Kidney tubule cell (primary cell): Measurements from ENCODE around the gene EXOC7.
A peak's percentile ranks its signal among the peaks of the same experiment; 100 is the strongest.

ENCODE experiments used
- DNase-seq: peaks from one replicate; pipeline ENCODE4 v3.0.0-alpha.2; 2018; ENCODE audit warnings: low spot score

EXOC7 gene, protein sequence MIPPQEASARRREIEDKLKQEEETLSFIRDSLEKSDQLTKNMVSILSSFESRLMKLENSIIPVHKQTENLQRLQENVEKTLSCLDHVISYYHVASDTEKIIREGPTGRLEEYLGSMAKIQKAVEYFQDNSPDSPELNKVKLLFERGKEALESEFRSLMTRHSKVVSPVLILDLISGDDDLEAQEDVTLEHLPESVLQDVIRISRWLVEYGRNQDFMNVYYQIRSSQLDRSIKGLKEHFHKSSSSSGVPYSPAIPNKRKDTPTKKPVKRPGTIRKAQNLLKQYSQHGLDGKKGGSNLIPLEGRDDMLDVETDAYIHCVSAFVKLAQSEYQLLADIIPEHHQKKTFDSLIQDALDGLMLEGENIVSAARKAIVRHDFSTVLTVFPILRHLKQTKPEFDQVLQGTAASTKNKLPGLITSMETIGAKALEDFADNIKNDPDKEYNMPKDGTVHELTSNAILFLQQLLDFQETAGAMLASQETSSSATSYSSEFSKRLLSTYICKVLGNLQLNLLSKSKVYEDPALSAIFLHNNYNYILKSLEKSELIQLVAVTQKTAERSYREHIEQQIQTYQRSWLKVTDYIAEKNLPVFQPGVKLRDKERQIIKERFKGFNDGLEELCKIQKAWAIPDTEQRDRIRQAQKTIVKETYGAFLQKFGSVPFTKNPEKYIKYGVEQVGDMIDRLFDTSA

GRCh38 chr17:76103274-76104139, at the start of gene EXOC7:
TSS of gene EXOC7 (minus strand) at chr17:76103787. CDS start at chr17:76103692, 95 bp downstream.
- peak; percentile 92 for DNase-seq

- no peak for DNase-seq
Measured at GRCh38 chr17:76153202-76153601, 49.6 kb upstream of the EXOC7 start.

GRCh38 chr17:76152591-76152990, 49.0 kb upstream of the EXOC7 start:
- DNase-seq: no peak

DNA sequence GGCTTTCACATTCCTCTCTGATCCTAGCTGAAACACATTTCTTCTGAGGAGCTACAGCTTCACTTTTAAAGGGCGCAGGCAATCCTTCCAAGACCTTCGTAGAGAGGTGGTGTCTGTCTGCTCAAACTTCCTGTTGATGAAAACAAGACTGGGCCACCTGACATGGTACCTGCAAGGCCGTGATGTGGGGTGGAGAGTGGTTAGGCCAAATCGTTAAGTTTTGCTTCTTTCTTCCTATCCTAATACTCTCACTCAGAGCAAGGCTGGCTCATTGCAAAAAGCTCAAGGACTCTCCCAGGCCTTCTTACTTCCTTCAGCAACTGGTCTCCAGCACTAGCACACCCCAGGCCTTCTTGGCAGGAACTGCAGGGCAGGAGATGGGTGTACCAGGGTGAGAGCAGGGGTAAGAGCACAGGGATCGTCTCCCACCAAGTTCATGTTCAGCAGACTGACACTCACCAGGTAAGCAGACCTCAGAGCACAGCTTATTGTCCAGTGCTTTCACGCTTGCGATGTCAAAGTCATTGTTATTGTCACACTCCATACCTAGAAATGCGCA, 48.4 kb upstream of the EXOC7 start:
- no peak for DNase-seq

GRCh38 chr17:76150712-76151622, 47.4 kb upstream of the EXOC7 start:
- DNase-seq: no peak

DNA sequence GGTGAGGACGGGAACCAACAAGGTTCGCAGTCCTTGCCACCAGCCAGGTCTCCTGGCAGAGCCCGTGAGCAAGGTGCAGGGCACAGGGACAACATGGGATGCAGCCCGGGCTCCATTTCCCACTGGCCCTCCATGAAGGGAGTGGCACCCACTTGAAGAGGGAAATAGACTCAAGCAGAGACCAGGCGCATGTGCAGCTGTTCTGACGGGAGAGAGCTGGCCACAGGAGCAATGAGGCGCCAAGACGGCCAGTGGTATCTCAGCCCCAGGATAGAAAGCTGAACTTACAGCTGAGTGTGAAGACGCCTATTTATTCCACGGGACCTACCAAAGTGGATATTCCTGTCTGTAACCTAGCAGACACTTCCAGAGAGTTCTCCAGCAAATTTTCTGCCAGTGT, 45.6 kb upstream of the EXOC7 start:
- DNase-seq: no peak

GRCh38 chr17:76148015-76148326, 44.4 kb upstream of the EXOC7 start:
- DNase-seq: no peak

DNA sequence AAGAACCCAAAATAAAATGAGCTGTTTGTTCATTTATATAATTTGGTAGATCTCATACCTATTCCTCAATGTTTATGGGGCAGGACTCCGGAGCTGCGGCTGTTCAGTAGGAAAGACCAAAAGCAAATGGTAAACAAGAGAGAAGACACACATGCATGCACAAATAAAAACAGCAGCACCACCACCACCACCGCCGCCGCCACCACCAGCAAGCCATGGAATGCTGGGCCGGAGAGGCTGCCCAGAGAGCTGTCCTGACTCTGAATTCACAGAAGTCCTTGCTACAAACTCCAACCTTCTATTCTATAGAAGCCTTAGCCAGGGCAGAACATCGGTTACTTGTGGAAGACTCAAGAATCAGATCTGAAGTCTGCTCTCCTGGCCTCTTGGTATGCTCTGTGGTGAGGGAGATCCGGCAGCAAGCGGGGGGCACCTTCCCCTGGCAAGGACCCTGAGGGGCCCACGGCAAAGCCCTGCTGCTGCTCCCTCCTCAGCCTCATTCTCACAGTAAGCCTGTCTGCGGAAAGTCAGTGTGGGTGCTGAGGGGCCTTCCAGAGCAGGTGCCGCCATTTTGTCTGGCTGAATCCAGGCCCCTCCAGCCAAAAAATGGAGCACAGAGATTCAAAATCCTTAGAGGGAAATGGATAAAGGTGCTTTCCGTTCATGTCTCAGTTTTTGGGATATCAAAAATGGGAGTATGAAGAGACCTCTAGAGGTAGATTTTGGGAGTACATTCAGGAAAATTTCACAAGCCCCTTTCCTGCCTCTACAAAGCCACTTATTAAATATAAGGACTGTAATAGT, 43.8 kb upstream of the EXOC7 start:
- DNase-seq: peak; percentile 28

- DNase-seq: no peak
Measured at GRCh38 chr17:76146053-76146851, 42.7 kb upstream of the EXOC7 start.

- DNase-seq: no peak
Measured at GRCh38 chr17:76145231-76146052, 41.9 kb upstream of the EXOC7 start.

- DNase-seq: no peak
Measured at GRCh38 chr17:76142585-76143041, 39.0 kb upstream of the EXOC7 start.

DNA sequence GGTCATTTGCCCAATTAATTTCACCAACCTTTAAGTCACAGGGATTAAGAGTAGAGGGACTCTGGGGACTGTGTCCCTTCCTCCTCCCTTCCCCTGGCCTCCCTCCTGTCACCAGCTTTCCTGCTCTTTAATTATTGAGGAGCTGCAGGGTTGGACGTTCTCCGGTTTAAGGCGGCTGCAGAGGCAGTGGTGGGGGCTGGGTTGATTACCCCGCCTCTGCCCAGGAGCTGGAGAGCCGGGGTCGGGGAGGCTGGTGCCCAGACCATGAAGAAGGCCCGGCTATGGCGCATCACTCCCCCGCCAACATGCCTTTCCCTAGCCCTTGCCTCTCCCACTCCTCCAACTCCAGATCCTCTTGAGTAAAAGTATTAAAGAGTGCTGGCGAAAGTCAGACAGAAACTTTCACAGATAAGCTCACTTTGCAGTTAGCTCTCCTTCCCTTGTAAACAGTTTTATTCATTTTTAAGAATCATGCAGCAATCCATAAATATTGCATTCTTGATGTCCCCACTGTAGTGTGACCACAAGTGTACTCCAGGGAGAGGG, 38.5 kb upstream of the EXOC7 start:
- no peak for DNase-seq

- DNase-seq: peak; percentile 89
Measured at GRCh38 chr17:76141212-76142038, 37.8 kb upstream of the EXOC7 start, which contains the start of gene FOXJ1. TSS of gene FOXJ1 (minus strand) at chr17:76141245. CDS start at chr17:76140395, 850 bp downstream.

DNA sequence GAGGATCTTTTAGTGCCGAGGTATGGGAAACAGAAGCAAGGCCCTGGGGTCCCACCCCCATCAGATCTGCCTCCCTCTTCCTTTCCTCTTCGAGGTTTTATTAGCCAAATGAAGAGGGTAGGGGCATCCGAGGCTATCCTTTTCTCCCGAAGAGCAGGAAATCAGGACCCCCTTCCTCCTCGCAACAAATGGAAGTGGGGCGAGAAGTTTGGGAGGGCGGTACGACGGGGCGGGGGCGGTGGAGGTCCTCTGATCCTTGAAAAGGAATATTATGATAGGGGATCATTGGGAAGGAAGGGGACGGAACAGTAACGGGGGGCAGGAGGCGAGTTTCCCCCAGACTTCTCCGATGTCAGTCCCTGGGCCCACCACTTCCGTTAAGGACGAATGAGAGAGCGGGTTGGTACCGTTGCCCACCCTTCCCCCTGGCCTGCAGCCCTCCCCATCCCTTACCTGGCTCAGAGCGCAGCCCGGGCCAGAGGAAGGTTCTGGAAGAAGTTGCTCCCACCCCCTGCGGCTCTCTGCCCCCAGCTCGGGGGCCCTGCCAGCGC, 37.1 kb upstream of the EXOC7 start:
- DNase-seq: no peak

DNA sequence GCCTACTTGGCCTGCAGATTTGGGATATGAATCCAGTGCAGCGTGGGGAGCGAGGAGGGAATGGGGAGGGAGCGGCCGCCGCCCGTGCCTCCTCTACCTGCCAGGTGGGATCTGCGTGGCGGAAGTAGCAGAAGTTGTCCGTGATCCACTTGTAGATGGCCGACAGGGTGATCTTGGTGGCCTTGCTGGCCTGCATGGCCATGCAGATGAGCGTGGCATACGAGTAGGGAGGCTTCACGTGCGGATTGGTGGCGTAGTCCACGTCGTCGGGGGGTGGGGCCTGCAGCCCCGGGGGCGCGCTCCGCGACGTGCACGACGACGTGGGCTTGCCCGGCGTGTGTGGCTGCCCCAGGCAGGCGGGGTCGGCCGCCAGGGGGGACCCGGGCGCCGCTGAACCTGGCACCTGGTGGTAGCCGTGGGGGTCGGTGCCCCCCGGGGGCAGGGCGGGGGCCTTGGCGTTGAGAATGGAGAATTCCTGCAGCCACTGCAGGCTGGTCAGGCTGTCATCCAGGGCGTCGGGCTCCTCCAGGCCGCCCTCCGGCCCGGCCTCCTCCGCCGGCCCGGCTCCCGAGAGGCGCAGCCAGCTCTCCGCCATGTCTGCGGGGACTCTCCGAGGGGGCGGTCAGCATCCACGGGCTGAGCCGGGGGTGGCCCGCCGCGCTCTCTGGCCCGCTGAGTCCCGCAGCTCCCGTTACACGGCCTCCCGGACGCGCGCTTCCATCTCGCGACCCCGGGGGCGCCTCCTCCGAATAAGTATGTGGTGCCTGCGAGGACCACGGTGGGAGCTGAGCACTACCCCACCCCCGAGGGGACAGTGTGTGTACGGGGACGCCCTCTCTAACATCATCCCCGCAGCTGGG, 36.4 kb upstream of the EXOC7 start:
- DNase-seq: no peak
